Measurements from ENCODE around the gene LILRB2.
"Not testable (repeated sequence)": the region's sequence is repeated elsewhere in the genome, so short reads cannot be mapped to it uniquely, and the experiment has no call there.

LILRB2 gene

DNA sequence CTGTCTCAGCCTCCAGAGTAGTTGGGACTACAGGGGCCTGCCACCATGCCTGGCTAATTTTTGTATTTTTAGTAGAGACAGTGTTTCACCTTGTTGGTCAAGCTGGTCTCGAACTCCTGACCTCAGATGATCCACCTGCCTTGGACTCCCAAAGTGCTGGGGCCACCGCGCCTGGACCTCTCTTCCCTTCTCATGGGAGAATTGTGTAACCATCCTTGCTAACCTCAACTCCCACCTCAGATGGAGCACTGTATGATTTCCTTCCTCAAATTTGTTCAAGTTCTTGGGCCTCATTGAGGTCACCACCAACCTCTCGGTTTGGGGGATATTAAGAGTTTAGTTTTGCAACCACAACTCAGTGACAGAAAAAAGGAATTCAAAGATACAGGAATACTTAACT, 21.3 kb upstream of the LILRB2 start:
- no peak for DNase-seq

DNA sequence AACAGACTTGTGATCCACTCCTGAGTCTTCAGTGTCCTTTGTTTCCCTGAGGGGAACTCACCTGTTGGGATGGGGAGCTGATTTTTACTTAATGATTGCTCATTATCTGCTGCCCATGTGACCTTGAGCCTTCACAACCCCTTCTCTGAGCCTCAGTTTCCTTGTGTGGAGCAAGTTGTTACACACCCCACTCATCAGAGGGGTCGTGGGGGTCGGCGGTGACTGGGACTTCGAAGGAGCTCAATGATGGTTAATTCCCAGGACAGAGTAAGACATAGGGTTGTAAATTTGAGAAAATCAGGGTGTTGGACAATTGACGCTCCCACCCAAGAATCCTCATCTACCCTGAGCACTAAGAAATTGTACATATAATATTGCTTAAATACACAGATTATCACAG, 18.6 kb upstream of the LILRB2 start:
- no peak for DNase-seq

GRCh38 chr19:54299126-54299498, 18.2 kb upstream of the LILRB2 start:
- DNase-seq, result no peak

GRCh38 chr19:54298357-54299125, 17.6 kb upstream of the LILRB2 start:
- DNase-seq, result no peak

- DNase-seq, result no peak
Measured at GRCh38 chr19:54297759-54298305, 16.9 kb upstream of the LILRB2 start.

DNA sequence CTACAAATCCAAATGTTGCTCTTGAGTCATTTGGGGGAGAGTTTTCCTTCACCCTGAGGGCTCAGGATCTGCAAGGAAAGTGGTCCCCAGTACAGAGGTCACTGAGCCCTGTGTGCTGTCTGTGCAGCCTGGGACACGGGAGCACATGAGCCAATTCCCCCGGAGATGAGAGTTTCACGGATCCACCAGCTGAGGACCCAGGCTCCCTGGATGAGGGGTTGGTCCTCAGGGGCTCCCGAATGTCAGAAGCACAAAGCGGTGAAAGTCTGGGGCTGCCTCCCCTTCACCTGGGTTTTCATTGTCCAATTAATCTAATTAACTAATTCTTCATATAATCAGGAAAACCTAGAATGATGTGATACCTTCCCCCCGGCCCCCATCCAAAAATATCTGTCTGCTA, 13.6 kb upstream of the LILRB2 start:
- DNase-seq, result no peak

DNA sequence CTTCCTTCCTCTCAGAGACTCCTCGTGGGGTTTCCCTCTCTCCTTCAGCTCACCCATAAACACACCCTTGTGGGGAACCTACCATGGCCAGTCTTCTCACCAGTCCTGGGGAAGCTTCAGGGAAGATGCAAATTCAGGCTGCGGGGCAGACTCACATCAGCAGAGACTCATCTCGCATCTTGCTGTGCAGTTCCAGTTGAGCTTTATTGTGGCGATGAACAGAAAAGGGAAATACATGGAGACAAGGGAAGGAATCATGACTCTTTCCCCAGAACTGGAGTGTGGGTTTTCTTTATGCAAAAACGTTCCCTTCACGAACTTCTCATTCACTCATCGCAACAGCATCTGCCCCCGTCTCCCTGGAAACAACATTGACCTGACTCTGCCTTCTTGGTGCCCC, 8.2 kb upstream of the LILRB2 start:
- not testable (repeated sequence) for DNase-seq

DNA sequence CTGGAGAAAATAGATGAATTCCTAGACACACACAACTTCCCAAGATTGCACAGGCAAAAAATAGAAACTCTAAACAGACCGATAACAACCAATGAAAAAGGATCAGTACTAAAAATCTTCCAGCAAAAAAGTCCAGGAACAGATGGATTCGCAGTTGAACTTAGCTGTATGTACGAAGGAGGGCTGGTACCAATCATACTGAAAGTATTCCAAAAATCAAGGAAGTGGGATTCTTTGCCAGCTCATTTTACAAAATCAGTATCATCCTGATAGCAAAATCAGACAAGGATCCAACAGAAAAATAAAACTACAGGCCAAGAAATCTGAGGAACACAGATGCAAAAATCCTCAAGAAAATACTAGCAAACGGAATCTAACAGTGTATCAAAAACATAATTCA, 6.5 kb upstream of the LILRB2 start:
- DNase-seq, result peak; percentile 26

DNA sequence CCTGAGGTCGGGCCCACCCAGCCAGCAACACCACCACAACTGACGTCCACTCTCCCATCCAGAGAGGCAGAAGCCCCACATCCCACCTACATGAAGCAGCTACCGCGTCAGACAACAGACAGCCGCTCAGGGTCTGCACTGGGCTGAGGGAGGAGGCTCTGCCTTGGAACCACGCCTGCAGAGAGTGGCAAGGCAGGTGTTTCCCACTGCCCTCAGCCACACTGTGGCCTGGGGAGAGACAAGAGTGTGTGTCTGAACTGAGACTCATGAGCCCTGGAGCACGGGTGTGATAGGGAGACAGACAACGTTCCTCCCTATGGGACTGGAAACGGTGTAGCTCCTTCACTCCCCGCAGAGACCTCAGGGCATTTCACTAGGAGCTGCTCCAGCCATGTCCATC, 5.4 kb upstream of the LILRB2 start:
- DNase-seq, result not testable (repeated sequence)

GRCh38 chr19:54285427-54286056, 4.6 kb upstream of the LILRB2 start:
- DNase-seq, result not testable (repeated sequence)

DNA sequence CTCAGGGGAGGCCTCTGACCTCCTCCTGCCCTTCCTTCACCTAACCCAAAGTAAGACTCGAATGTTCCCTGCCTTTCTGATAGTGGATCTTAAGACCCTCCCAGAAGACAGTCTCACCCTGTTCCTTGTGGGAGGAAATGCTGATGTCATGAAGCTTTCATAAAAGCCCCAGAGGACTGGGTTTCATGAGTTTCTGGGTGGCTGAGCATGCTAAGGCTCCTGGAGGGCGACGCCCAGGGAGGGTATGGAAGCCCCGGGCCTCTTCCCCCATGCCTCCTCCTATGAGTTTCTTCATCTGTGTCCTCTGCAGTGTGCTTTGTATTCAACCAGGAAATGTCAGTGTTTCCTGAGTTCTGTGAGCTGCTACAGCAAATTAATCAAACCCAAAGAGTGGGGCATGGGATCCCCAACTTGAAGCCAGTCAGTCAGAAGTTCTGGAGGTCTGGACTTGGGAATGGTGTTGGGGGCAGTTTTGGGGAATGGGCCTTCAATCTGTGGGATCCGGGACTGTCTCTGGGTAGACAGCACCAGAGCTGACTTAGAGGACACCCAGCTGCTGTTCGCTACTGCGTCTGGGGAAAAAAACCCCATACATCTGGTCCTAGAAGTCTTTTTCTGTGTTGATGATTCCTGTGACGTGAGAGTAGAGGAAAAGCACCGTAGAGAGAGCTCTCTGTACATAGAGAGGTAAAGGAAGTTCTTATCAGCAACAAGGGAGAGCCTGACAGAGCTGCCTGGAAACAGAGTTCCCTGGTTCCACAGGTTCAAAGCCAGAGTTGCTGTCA, 2.0 kb upstream of the LILRB2 start:
- no peak for DNase-seq

GRCh38 chr19:54281729-54282075, 792 bp upstream of the LILRB2 start:
- not testable (repeated sequence) for DNase-seq

- not testable (repeated sequence) for DNase-seq
Measured at GRCh38 chr19:54280441-54280840, 469 bp downstream of the LILRB2 start.

DNA sequence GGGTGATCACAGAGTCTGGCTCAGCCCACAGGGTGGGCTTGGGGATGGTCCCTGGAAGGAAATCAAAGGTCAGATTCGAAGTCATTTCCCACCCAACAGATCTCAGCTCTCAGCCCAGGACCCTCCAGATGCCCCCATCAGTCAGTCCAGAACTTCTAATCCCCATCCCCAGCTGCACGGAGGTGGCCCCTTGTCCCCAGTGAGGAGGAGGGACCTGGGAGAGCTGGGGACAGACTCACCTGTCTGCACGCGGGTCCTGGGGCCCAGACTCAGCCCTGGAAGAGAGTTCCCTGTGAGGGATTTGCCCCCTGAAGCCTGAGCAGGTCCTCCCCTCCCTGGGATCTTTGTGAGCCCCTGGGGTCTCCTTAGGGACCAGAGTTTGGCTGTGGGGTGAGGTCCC, 885 bp downstream of the LILRB2 start:
- not testable (repeated sequence) for DNase-seq

- DNase-seq, result no peak
Measured at GRCh38 chr19:54279406-54279962, 1.4 kb downstream of the LILRB2 start.

DNA sequence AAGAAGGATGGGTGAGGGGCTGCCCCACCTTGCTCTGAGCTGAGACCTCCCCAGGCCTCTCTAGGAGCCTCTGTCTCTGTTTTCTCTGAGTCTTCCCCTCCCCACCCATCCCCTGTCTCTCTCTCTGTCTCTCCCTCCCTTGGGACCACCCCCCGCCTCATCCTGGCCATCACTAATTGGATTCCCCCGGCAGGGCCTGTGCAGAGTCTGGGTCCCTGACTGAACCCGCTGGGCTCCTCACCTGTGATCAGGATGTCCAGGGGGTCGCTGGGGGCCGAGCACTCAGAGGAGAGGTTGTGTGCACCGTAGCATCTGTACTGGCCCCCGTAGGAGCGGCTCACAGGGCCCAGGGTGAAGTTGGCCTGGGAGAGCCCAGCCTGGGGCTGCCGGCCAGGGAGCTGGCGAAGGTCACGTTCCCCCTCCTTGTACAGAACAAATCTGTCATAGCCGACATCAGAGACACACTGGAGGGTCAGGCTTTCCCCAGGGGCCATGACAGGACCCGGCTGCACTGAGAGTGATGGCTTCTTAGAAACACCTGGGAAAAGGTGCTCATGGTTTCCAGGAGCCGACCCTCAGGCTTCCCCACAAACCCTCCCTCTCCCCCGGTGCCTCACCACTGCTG, 2.2 kb downstream of the LILRB2 start:
- DNase-seq, result not testable (repeated sequence)

GRCh38 chr19:54278056-54278455, 2.9 kb downstream of the LILRB2 start:
- not testable (repeated sequence) for DNase-seq

DNA sequence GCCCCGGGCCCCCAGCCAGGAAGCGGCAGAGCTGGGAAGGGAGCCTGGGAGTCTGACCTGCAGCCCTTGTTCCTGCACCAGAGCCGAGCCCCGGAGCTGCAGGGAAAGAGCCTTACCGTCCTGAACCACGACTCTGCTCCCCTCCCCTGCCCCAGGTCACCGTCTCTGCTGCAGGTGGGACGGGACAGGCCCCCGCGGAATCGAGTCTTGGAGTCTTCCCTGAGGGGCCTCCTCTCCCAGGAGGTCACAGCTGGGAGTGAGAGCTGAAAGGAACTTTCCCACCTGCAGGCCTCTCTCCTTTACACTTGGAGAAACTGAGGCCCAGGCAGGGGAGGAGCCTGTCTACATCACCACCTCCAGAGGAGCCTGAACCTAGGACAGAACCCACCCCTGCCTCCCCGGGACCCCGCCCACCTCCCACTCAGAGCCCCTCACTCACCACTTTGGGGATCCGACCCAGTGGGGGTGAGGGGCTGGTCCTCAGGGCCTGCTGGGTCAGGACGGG, 3.7 kb downstream of the LILRB2 start:
- not testable (repeated sequence) for DNase-seq

DNA sequence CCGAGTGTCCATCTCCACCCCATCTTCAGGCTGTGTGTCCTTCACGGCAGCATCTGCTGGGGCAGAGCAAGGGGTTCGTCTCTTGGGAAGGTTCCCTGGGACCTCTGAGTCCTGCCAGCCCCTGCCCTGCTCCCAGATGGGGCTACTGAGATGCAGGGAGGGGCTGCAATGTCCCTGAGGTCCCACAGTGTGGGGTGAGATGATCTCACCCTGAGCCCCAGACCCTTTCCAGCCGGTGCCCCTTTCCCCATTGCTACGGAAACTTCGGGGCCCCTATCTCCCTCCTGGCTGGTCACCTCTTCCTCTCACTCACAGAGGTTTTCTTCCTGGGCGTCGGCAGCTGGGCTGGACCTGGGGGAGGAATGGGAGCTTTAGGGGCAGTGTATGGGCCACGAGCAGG, 5.0 kb downstream of the LILRB2 start:
- no peak for DNase-seq

GRCh38 chr19:54274516-54274915, 6.4 kb downstream of the LILRB2 start:
- not testable (repeated sequence) for DNase-seq

DNA sequence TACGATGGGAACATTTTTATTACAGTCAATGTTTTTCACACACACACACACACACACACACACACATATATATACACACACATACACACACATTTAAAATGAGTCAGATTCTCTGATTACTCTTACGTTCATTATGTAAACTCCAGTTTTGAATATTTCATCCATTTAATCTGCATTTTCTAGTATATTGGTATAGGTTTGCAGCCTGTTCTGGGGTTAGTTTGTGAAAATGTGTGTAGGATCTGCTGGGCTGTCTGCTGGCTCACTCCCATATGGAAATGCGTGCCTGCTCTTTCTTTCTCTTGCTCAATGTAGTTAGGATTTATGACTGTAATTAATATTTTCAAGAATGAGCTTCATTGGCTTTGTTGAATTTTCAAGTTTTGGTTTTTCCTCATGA, 7.1 kb downstream of the LILRB2 start:
- no peak for DNase-seq

DNA sequence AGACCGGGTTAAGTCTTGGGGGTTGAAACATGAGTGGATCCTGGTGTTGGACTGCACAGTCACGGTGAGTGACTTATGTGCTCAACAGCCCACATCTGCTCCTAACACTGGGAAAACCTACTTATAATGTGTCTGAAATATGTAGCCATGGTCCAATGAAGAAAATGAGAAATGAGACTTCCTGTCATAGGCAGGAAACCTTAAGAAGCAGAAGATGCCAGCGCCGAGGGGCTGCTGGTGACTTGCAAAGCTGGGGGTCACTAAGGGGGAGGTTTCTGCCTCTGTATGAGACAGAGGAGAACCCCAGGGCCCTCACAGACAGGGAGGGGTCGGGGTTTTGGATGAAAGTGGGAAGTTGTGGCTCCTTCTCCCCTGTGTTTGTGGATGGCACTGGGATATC, 8.7 kb downstream of the LILRB2 start:
- DNase-seq, result not testable (repeated sequence)

DNA sequence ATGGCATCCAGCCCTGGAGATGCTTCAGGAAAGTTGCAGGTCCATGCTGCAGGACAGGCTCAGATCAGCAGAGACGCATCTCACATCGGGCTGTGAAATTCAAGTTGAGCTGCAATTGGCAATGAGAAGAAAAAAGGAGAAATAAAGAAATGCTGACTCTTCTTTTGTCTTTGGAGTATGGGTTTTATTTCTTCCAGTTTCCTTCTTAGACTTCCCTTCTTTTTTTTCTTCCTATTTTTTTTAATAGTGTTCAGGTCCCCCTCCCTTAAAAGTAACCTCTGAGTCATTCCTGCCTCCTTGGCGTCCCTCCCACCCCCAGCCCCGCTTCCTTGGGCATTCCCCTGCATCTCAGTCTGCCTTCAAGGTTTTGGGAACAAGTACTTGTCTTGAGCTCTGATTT, 9.3 kb downstream of the LILRB2 start:
- DNase-seq, result not testable (repeated sequence)
